WTC11 (cell line): Measurements from ENCODE around the gene JAZF1. TPM values are rescaled to one million over a fixed set of nuclear protein-coding genes. Genes with fewer than 3 reads are reported as not detected.

Source experiments
- ATAC-seq: fragments of 200-7000 bp; cut with Tn5 transposase; 2 replicates; pipeline ENCODE4 v1.10.0; 2021; ENCODE audit warnings: mild to moderate bottlenecking, moderate library complexity
- CTCF ChIA-PET: fragments of 300-600 bp; sonication (Branson Sonifier 250); formaldehyde crosslinking; loops from one replicate; lab custom pipeline; 2021; ENCODE audit warnings: antibody characterized with exemption; lab: Charles Lee
- POLR2A ChIA-PET: fragments of 350-600 bp; sonication (Branson Sonifier 250); formaldehyde crosslinking; loops from one replicate; lab custom pipeline; 2021; ENCODE audit warnings: antibody characterized with exemption; lab: Charles Lee
- DNase-seq: peaks from one replicate; pipeline ENCODE4 v3.0.0; 2021; ENCODE audit warnings: low spot score
- H3K27ac Mint-ChIP-seq: 2 replicates; pipeline ENCODE4 v1.8.0; 2021; ENCODE audit warnings: mixed read lengths
- H3K27me3 Mint-ChIP-seq: 2 replicates; pipeline ENCODE4 v1.8.0; 2021; ENCODE audit warnings: low read depth, mild to moderate bottlenecking, moderate library complexity, mixed read lengths
- H3K36me3 Mint-ChIP-seq: 2 replicates; pipeline ENCODE4 v1.8.0; 2021; ENCODE audit warnings: mixed read lengths
- H3K4me1 Mint-ChIP-seq: 2 replicates; pipeline ENCODE4 v1.8.0; 2022; ENCODE audit warnings: mixed read lengths
- H3K4me3 Mint-ChIP-seq: 2 replicates; pipeline ENCODE4 v1.8.0; 2021; ENCODE audit warnings: mild to moderate bottlenecking, moderate library complexity, mixed read lengths
- H3K9me3 Mint-ChIP-seq: 2 replicates; pipeline ENCODE4 v1.8.0; 2021; ENCODE audit warnings: mixed read lengths
- ESRRA ChIP-seq: sonication (generic); formaldehyde crosslinking; IDR thresholded peaks from 2 replicates; pipeline ENCODE4 v1.8.1; 2022; ENCODE audit warnings: mild to moderate bottlenecking, missing genetic modification reagents, borderline replicate concordance
- ETV6 ChIP-seq: sonication (generic); formaldehyde crosslinking; IDR thresholded peaks from 2 replicates; pipeline ENCODE4 v1.8.1; 2022; ENCODE audit warnings: mild to moderate bottlenecking, missing genetic modification reagents
- FOXJ3 ChIP-seq: sonication (generic); formaldehyde crosslinking; IDR thresholded peaks from 2 replicates; pipeline ENCODE4 v1.9.0; 2021; ENCODE audit warnings: missing genetic modification reagents, mild to moderate bottlenecking, borderline replicate concordance
- GRHL2 ChIP-seq: fragments of 250-450 bp; sonication (Bioruptor Pico); IDR thresholded peaks from 2 replicates; pipeline ENCODE4 v1.8.0; 2022; ENCODE audit warnings: mild to moderate bottlenecking, moderate library complexity; ENCODE audit not compliant: insufficient replicate concordance, severe bottlenecking
- KAT7 ChIP-seq: sonication (generic); formaldehyde crosslinking; IDR thresholded peaks from 2 replicates; pipeline ENCODE4 v1.8.1; 2023; ENCODE audit warnings: missing genetic modification reagents, mild to moderate bottlenecking, borderline replicate concordance
- MXD4 ChIP-seq: fragments of 250-450 bp; sonication (Bioruptor Pico); IDR thresholded peaks from 2 replicates; pipeline ENCODE4 v1.8.0; 2021; ENCODE audit warnings: mild to moderate bottlenecking, moderate library complexity, borderline replicate concordance
- OVOL2 ChIP-seq: fragments of 250-450 bp; sonication (Bioruptor Pico); IDR thresholded peaks from 2 replicates; pipeline ENCODE4 v1.9.0; 2021; ENCODE audit warnings: mild to moderate bottlenecking, borderline replicate concordance
- SOX15 ChIP-seq: fragments of 250-450 bp; sonication (Bioruptor Pico); IDR thresholded peaks from 2 replicates; pipeline ENCODE4 v1.9.0; 2021; ENCODE audit warnings: mild to moderate bottlenecking
- TEAD1 ChIP-seq: sonication (generic); formaldehyde crosslinking; IDR thresholded peaks from 2 replicates; pipeline ENCODE4 v1.8.0; 2022; ENCODE audit warnings: mild to moderate bottlenecking, missing genetic modification reagents
- ZBTB21 ChIP-seq: sonication (generic); formaldehyde crosslinking; IDR thresholded peaks from 2 replicates; pipeline ENCODE4 v1.8.1; 2023; ENCODE audit warnings: mild to moderate bottlenecking, missing genetic modification reagents, borderline replicate concordance
- ZNF232 ChIP-seq: sonication (generic); formaldehyde crosslinking; IDR thresholded peaks from 2 replicates; pipeline ENCODE4 v1.8.0; 2022; ENCODE audit warnings: mild to moderate bottlenecking, missing genetic modification reagents
- ZNF263 ChIP-seq: sonication (generic); formaldehyde crosslinking; IDR thresholded peaks from 2 replicates; pipeline ENCODE4 v1.8.1; 2022; ENCODE audit warnings: low read depth, mild to moderate bottlenecking, moderate library complexity, missing genetic modification reagents
- total RNA-seq: library from RNA; stranded (reverse); gene quantifications from 3 replicates; pipeline ENCODE4 v1.2.3, GENCODE V29; 2021
- TF ChIP-seq, protein P1 (sequence below): fragments of 250-450 bp; sonication (Bioruptor Pico); IDR thresholded peaks from 2 replicates; pipeline ENCODE4 v1.9.0; 2021; ENCODE audit warnings: mild to moderate bottlenecking
- TF ChIP-seq, protein P2 (sequence below): sonication (generic); formaldehyde crosslinking; IDR thresholded peaks from 2 replicates; pipeline ENCODE4 v1.8.0; 2022; ENCODE audit warnings: missing genetic modification reagents
- TF ChIP-seq, protein P3 (sequence below): sonication (generic); formaldehyde crosslinking; IDR thresholded peaks from 2 replicates; pipeline ENCODE4 v1.8.0; 2022; ENCODE audit warnings: mild to moderate bottlenecking, missing genetic modification reagents
- TF ChIP-seq, protein P4 (sequence below): sonication (generic); formaldehyde crosslinking; IDR thresholded peaks from 2 replicates; pipeline ENCODE4 v1.8.0; 2023; ENCODE audit warnings: mild to moderate bottlenecking, missing genetic modification reagents

Gene JAZF1
- total RNA-seq, 1 experiment from 2014 or later = 19.0 TPM

DNA sequence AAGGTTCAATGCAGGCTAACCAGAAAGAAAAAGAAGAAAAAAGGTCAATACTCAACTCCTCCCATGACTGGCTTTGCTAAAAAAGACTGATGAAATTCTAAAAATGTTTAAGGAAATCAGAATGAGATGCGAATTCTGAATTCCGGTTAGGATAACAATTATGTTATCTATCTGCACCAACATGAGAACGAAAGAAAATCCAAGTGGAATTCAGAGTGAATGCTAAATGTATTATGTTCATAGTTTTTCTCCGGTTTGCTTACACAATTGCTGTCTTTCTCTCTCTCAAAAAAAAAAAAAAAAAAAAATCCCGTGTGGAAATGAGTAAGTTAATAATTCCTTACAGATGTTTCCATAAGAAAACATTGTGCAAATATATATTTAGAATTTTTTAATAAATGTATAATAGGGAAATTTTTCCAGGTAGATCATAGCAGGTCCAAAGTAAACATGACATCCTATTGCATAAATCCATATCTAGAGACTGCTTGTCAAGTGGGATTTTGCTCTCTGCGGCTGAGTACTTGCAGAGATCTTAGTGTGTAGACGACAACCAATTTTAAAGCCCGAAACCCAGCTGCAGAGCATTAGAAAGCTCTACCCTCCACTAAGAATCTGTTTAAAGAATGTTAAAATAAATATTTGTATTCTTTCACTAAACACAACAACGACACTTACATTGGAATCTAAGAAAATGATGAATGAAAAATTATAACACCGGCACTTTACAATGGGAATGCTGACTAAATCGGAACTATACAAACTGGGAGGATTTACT, 104.0 kb downstream of the JAZF1 start (continued):
- TF ChIP-seq, protein P1, sequence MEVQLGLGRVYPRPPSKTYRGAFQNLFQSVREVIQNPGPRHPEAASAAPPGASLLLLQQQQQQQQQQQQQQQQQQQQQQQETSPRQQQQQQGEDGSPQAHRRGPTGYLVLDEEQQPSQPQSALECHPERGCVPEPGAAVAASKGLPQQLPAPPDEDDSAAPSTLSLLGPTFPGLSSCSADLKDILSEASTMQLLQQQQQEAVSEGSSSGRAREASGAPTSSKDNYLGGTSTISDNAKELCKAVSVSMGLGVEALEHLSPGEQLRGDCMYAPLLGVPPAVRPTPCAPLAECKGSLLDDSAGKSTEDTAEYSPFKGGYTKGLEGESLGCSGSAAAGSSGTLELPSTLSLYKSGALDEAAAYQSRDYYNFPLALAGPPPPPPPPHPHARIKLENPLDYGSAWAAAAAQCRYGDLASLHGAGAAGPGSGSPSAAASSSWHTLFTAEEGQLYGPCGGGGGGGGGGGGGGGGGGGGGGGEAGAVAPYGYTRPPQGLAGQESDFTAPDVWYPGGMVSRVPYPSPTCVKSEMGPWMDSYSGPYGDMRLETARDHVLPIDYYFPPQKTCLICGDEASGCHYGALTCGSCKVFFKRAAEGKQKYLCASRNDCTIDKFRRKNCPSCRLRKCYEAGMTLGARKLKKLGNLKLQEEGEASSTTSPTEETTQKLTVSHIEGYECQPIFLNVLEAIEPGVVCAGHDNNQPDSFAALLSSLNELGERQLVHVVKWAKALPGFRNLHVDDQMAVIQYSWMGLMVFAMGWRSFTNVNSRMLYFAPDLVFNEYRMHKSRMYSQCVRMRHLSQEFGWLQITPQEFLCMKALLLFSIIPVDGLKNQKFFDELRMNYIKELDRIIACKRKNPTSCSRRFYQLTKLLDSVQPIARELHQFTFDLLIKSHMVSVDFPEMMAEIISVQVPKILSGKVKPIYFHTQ (CRISPR knock-in tag) = no peak
- TF ChIP-seq OVOL2 (CRISPR knock-in tag) = no peak
- no peak for TF ChIP-seq MXD4 (CRISPR knock-in tag)
- TF ChIP-seq, protein P2, sequence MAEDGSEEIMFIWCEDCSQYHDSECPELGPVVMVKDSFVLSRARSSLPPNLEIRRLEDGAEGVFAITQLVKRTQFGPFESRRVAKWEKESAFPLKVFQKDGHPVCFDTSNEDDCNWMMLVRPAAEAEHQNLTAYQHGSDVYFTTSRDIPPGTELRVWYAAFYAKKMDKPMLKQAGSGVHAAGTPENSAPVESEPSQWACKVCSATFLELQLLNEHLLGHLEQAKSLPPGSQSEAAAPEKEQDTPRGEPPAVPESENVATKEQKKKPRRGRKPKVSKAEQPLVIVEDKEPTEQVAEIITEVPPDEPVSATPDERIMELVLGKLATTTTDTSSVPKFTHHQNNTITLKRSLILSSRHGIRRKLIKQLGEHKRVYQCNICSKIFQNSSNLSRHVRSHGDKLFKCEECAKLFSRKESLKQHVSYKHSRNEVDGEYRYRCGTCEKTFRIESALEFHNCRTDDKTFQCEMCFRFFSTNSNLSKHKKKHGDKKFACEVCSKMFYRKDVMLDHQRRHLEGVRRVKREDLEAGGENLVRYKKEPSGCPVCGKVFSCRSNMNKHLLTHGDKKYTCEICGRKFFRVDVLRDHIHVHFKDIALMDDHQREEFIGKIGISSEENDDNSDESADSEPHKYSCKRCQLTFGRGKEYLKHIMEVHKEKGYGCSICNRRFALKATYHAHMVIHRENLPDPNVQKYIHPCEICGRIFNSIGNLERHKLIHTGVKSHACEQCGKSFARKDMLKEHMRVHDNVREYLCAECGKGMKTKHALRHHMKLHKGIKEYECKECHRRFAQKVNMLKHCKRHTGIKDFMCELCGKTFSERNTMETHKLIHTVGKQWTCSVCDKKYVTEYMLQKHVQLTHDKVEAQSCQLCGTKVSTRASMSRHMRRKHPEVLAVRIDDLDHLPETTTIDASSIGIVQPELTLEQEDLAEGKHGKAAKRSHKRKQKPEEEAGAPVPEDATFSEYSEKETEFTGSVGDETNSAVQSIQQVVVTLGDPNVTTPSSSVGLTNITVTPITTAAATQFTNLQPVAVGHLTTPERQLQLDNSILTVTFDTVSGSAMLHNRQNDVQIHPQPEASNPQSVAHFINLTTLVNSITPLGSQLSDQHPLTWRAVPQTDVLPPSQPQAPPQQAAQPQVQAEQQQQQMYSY (CRISPR knock-in tag) = no peak
- TF ChIP-seq, protein P3, sequence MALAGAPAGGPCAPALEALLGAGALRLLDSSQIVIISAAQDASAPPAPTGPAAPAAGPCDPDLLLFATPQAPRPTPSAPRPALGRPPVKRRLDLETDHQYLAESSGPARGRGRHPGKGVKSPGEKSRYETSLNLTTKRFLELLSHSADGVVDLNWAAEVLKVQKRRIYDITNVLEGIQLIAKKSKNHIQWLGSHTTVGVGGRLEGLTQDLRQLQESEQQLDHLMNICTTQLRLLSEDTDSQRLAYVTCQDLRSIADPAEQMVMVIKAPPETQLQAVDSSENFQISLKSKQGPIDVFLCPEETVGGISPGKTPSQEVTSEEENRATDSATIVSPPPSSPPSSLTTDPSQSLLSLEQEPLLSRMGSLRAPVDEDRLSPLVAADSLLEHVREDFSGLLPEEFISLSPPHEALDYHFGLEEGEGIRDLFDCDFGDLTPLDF (CRISPR knock-in tag) = no peak
- TF ChIP-seq KAT7 (CRISPR knock-in tag) = no peak

DNA sequence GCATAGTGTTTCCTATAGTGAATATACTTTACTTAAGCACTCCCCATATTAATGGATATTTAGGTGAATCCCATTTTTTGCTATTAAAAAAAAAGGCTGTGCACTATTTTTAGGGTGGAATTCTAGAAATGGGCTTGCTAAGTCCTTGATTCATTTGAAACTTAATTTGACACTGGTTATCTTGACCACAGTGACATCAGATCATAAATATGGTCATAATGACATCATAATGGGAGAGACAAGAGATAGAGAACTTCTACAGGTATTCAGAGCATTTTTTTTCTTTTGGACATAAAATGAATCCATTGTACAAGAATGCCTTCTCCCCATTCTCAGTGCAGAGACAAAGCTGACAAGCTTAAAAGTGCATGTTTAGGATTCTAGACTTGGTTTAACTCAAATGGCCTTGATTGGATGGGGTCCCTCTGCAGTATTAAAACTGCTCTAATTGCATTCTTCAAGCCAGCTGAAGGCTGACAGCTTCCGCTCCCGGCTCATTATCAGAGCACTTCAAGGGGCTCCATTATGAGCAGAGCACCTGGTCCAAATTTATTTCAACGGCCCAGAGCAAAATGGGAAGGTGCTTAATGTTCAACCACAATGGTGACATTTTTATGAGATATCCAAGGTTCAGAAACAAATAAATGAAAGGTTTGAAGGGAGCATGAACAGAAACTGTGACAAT, 104.8 kb downstream of the JAZF1 start:
- POLR2A ChIA-PET = no interaction called here
- CTCF ChIA-PET = interaction anchor here (1.7 to 18.4 kb wide), 3 partner anchors 15 to 21 kb away, joined by 11 to 248 read pairs (median 17); no protein-coding TSS in a partner anchor
- Mint-ChIP-seq H3K27me3 (no peaks in the 10 kb centered on the region), H3K27ac (no peak overlapping the region), H3K9me3 (no peaks in the 10 kb centered on the region), H3K4me1 (peaks cover 42% of the 10 kb centered on the region), H3K36me3 (no peaks in the 10 kb centered on the region), H3K4me3 (no peak overlapping the region)
- no peak for DNase-seq
- TF ChIP-seq ZBTB21 (CRISPR knock-in tag) = no peak
- TF ChIP-seq ESRRA (CRISPR knock-in tag) = no peak
- TF ChIP-seq ZNF232 = no peak
- no peak for ATAC-seq

DNA sequence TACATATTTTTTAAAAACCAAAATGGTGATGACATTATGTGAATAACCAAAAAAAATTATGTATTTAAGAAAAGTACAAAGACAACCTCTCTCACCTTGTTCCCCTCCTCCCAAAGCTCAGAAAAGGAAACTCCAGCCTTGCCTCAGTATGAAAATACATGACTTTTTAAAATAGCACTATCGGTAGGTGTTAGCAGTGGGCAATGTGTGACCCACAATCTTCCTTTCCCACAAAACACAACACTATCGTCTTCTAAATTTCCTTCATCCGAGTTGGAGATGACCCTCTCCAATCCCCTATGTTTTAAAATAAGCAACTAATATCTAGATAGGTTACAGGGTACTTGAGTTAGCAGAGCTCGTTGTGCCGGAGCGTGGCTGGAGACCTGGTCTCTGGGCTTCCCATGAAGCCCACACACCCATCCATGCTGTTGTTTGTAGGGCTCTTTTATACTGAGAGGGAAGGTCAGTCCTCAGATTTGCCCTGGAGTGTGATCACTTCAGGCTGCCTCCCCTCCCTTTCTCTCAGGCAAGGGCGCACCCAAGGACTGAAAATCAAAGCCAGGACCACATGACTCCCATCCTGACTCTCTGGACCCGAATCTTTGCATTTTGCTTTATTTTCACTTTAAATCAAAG, 107.6 kb downstream of the JAZF1 start:
- peaks cover 51% of the 10 kb centered on the region for H3K4me1 Mint-ChIP-seq
- DNase-seq (no peak), ATAC-seq (peak; percentile 73)
- H3K27ac Mint-ChIP-seq = peak overlapping the region; percentile 1; the same call in 1 of the 2 replicates
- ChIA-PET POLR2A (no interaction called here), CTCF (interaction anchor here (0.6 to 18.4 kb wide), 3 partner anchors 12 to 419 kb away, joined by 3 to 307 read pairs (median 248); no protein-coding TSS in a partner anchor)
- H3K4me3 Mint-ChIP-seq = no peak overlapping the region
- no peaks in the 10 kb centered on the region for H3K36me3 Mint-ChIP-seq
- no peaks in the 10 kb centered on the region for H3K9me3 Mint-ChIP-seq
- H3K27me3 Mint-ChIP-seq = no peaks in the 10 kb centered on the region
- TF ChIP-seq MXD4 (CRISPR knock-in tag) (no peak), ZBTB21 (CRISPR knock-in tag) (no peak), SOX15 (CRISPR knock-in tag) (no peak), FOXJ3 (no peak), TEAD1 (CRISPR knock-in tag) (no peak), GRHL2 (CRISPR knock-in tag) (no peak), ETV6 (CRISPR knock-in tag) (no peak), ZNF263 (no peak)
- TF ChIP-seq, protein P4, sequence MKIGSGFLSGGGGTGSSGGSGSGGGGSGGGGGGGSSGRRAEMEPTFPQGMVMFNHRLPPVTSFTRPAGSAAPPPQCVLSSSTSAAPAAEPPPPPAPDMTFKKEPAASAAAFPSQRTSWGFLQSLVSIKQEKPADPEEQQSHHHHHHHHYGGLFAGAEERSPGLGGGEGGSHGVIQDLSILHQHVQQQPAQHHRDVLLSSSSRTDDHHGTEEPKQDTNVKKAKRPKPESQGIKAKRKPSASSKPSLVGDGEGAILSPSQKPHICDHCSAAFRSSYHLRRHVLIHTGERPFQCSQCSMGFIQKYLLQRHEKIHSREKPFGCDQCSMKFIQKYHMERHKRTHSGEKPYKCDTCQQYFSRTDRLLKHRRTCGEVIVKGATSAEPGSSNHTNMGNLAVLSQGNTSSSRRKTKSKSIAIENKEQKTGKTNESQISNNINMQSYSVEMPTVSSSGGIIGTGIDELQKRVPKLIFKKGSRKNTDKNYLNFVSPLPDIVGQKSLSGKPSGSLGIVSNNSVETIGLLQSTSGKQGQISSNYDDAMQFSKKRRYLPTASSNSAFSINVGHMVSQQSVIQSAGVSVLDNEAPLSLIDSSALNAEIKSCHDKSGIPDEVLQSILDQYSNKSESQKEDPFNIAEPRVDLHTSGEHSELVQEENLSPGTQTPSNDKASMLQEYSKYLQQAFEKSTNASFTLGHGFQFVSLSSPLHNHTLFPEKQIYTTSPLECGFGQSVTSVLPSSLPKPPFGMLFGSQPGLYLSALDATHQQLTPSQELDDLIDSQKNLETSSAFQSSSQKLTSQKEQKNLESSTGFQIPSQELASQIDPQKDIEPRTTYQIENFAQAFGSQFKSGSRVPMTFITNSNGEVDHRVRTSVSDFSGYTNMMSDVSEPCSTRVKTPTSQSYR (CRISPR knock-in tag) = no peak
- TF ChIP-seq, protein P3 (CRISPR knock-in tag) = no peak
